ENCODE measurements around the gene MAGEB1. TPM values are rescaled to one million over a fixed set of nuclear protein-coding genes. Genes with fewer than 3 reads are reported as not detected.

Gene MAGEB1
- polyA plus RNA-seq, 3 donors: not detected

DNA sequence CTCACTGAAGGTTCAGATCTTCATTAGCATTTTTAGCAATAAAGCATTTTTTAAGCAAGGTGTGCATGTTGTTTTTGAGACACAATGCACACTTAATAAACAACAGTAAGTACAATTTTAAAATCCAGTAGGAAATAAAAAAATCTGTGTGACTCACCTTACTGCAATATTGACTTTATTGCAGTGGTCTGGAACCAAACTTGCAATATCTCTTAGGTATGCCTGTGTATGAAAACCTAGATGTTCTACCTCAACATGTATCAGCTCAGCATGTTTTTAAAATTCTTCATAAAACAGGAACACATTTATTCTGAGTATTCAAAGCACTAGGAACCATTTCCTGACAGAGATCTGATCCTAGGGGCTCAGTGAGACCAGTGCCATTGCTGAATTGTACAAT, 35.6 kb downstream of the MAGEB1 start:
- H3K27ac ChIP-seq (ENCODE audit: low read depth, low read length): no peak overlapping the region

- H3K27ac ChIP-seq (ENCODE audit: low read depth, low read length): no peak overlapping the region
- WGBS, 3 donors: 54 to 76% (median 74%) methylated on average over 3 of the region's 3 CpGs
Observed at GRCh38 chrX:30283456-30284200, 36.7 kb downstream of the MAGEB1 start.

DNA sequence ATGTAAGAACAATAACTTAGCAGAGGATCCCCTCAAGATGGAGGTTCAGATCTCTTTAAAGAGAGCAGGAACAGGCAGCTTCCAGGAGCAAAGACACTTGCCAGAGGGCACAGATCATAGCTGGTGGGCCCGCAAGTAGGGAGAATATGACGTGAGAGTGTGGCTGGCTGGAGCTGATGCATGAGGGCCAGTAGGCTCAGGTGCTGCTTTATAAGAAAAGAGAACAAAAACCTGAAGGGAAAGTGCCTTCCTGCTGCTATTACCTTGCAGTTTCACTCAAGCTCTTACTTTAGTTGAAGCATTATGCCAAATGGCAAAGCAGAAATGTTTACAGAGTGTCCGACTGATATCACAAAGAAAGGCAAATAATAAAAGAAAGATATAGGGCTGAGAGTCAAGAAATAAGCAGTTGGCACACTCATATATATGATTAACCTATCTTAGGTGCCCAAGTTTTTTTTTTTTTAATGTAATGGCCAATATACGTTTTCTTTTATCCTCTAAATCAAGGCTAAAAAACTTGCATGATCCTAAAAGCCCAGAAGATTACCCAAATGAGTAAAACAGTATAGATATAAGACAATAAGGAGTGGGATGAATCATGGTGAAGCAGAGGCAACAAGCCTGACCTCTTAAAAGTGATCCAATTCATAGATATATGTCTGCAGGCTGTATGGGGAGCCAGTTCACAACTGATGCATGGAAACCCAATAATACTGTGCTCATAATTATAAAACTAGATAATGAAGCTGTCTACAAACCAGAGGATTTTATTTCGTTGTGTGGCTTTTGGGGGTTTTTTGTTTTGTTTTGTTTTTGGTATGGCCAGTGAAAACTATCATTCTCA, 49.7 kb downstream of the MAGEB1 start:
- H3K27ac ChIP-seq (ENCODE audit: low read depth, low read length): no peak overlapping the region
- WGBS, 3 donors: 54 to 78% (median 55%) methylated on average over 5 of the region's 5 CpGs

GRCh38 chrX:30301208-30301607, 54.3 kb downstream of the MAGEB1 start:
- no peak overlapping the region for H3K27ac ChIP-seq (ENCODE audit: low read depth, low read length)

Other genes starting within 250 kb of the MAGEB1 start
- gene MAGEB2, start 31.6 kb upstream of the MAGEB1 start, polyA plus RNA-seq: not detected
- gene MAGEB3, start 16.5 kb upstream of the MAGEB1 start, polyA plus RNA-seq: not detected
- gene MAGEB4, start 5.1 kb upstream of the MAGEB1 start, polyA plus RNA-seq: not detected
- 1 to 10 TPM in 1 of 3 donors, under 1 TPM in 1, not detected in 1; 0.13 to 1.4 TPM for gene NR0B1, start 62.2 kb downstream of the MAGEB1 start, polyA plus RNA-seq

Data from adipose tissue (tissue), 3 donors.